ENCODE measurements around the gene DNM3.

DNM3 gene

GRCh38 chr1:171898941-171899340 is 57.6 kb downstream of the DNM3 start:
- no peaks in the 10 kb centered on the region for H3K36me3 ChIP-seq (ENCODE audit: control insufficient read depth, insufficient read depth, low read length)
- TF ChIP-seq CTCF (IDR thresholded peaks at IDR 0.05; ENCODE audit: insufficient read depth, low read length, poor library complexity, severe bottlenecking), result no peak
- no peak overlapping the region for H3K4me3 ChIP-seq (replicated peaks; ENCODE audit: low read depth, low read length)
- H3K27me3 ChIP-seq (replicated peaks; ENCODE audit: control insufficient read depth, insufficient read depth, low read length), result no peaks in the 10 kb centered on the region
- no peak for DNase-seq (ENCODE audit: extremely low read depth, insufficient read length)

GRCh38 chr1:171899838-171900237 is 58.5 kb downstream of the DNM3 start:
- Histone ChIP-seq H3K36me3 (ENCODE audit: control insufficient read depth, insufficient read depth, low read length) (no peaks in the 10 kb centered on the region), H3K27me3 (replicated peaks; ENCODE audit: control insufficient read depth, insufficient read depth, low read length) (no peaks in the 10 kb centered on the region), H3K4me3 (replicated peaks; ENCODE audit: low read depth, low read length) (no peak overlapping the region)
- no peak for TF ChIP-seq CTCF (IDR thresholded peaks at IDR 0.05; ENCODE audit: insufficient read depth, low read length, poor library complexity, severe bottlenecking)
- no peak for DNase-seq (ENCODE audit: extremely low read depth, insufficient read length)

- TF ChIP-seq CTCF (IDR thresholded peaks at IDR 0.05; ENCODE audit: insufficient read depth, low read length, poor library complexity, severe bottlenecking), result no peak
- no peak overlapping the region for H3K4me3 ChIP-seq (replicated peaks; ENCODE audit: low read depth, low read length)
- DNase-seq (ENCODE audit: extremely low read depth, insufficient read length), result no peak
- H3K36me3 ChIP-seq (ENCODE audit: control insufficient read depth, insufficient read depth, low read length), result no peaks in the 10 kb centered on the region
- no peaks in the 10 kb centered on the region for H3K27me3 ChIP-seq (replicated peaks; ENCODE audit: control insufficient read depth, insufficient read depth, low read length)
Observed at GRCh38 chr1:171901245-171901644, 59.9 kb downstream of the DNM3 start.

GRCh38 chr1:171902527-171902926 is 61.2 kb downstream of the DNM3 start:
- no peaks in the 10 kb centered on the region for H3K36me3 ChIP-seq (ENCODE audit: control insufficient read depth, insufficient read depth, low read length)

GRCh38 chr1:171904778-171905450 is 63.6 kb downstream of the DNM3 start:
- TF ChIP-seq CTCF (IDR thresholded peaks at IDR 0.05; ENCODE audit: insufficient read depth, low read length, poor library complexity, severe bottlenecking), result no peak
- DNase-seq (ENCODE audit: extremely low read depth, insufficient read length), result no peak
- Histone ChIP-seq H3K27me3 (replicated peaks; ENCODE audit: control insufficient read depth, insufficient read depth, low read length) (no peaks in the 10 kb centered on the region), H3K36me3 (ENCODE audit: control insufficient read depth, insufficient read depth, low read length) (no peaks in the 10 kb centered on the region), H3K4me3 (replicated peaks; ENCODE audit: low read depth, low read length) (no peak overlapping the region)

More at GRCh38 chr1:171902527-171902926, 61.2 kb downstream of the DNM3 start:
- no peak for DNase-seq (ENCODE audit: extremely low read depth, insufficient read length)
- Histone ChIP-seq H3K4me3 (replicated peaks; ENCODE audit: low read depth, low read length) (no peak overlapping the region), H3K27me3 (replicated peaks; ENCODE audit: control insufficient read depth, insufficient read depth, low read length) (no peaks in the 10 kb centered on the region)
- TF ChIP-seq CTCF (IDR thresholded peaks at IDR 0.05; ENCODE audit: insufficient read depth, low read length, poor library complexity, severe bottlenecking), result no peak

GRCh38 chr1:171909711-171910110 is 68.4 kb downstream of the DNM3 start:
- H3K36me3 ChIP-seq (ENCODE audit: control insufficient read depth, insufficient read depth, low read length), result no peaks in the 10 kb centered on the region
- no peak overlapping the region for H3K4me3 ChIP-seq (replicated peaks; ENCODE audit: low read depth, low read length)
- no peak for DNase-seq (ENCODE audit: extremely low read depth, insufficient read length)
- no peaks in the 10 kb centered on the region for H3K27me3 ChIP-seq (replicated peaks; ENCODE audit: control insufficient read depth, insufficient read depth, low read length)
- TF ChIP-seq CTCF (IDR thresholded peaks at IDR 0.05; ENCODE audit: insufficient read depth, low read length, poor library complexity, severe bottlenecking), result no peak
